Measurements from ENCODE around the gene MEIS2. TPM values are rescaled to one million over a fixed set of nuclear protein-coding genes. Genes with fewer than 3 reads are reported as not detected.

Gene MEIS2
- polyA plus RNA-seq, 2 of the 4 experiments (the other 2 are of a cell fraction): 7.3 to 11.1 TPM

GRCh38 chr15:37019479-37020433 is 80.6 kb downstream of the MEIS2 start:
- FAIRE-seq: no peak

GRCh38 chr15:37017031-37017625 is 83.2 kb downstream of the MEIS2 start:
- FAIRE-seq (no peak), ATAC-seq (no peak), DNase-seq (ENCODE audit: low read depth in 1 of 2, low spot score in 1 of 2) (no peak)
- H3K4me1 ChIP-seq: no peaks in the 10 kb centered on the region
- TF ChIP-seq KDM5A (IDR thresholded peaks at IDR 0.05): no peak
- TF ChIP-seq RARB (CRISPR knock-in tag; IDR thresholded peaks at IDR 0.05): no peak
- no peak for TF ChIP-seq KDM1A (IDR thresholded peaks at IDR 0.05; ENCODE audit: low read depth)
- TF ChIP-seq MAFK (IDR thresholded peaks at IDR 0.05; ENCODE audit: partially characterized antibody): no peak
- no peak for TF ChIP-seq ZNF302 (CRISPR knock-in tag; IDR thresholded peaks at IDR 0.05)
- TF ChIP-seq POLR2A (IDR thresholded peaks at IDR 0.05; ENCODE audit: low read length): no peak
- no peak for TF ChIP-seq FOSB (CRISPR knock-in tag; IDR thresholded peaks at IDR 0.05)
- TF ChIP-seq CHD2 (IDR thresholded peaks at IDR 0.05; ENCODE audit: low read length, partially characterized antibody): no peak
- no peak for TF ChIP-seq NPAS2 (CRISPR knock-in tag; IDR thresholded peaks at IDR 0.05; ENCODE audit: borderline replicate concordance)
- no peak overlapping the region for H3K4me3 ChIP-seq
- no peaks in the 10 kb centered on the region for H3K9me3 ChIP-seq
- ChIA-PET CTCF (no interaction called here), POLR2A (no interaction called here)
- WGBS (ENCODE audit: missing lambda C conversion rate): 93% methylated on average over 11 of the region's 11 CpGs
- H3K27ac ChIP-seq: no peak overlapping the region
- H3K4me2 ChIP-seq: no peak overlapping the region

More at GRCh38 chr15:37019479-37020433, 80.6 kb downstream of the MEIS2 start:
- H3K4me2 ChIP-seq: no peak overlapping the region
- POLR2A ChIA-PET: no interaction called here
- CTCF ChIA-PET: no interaction called here
- no peak overlapping the region for H3K27ac ChIP-seq
- DNase-seq (ENCODE audit: low read depth in 1 of 2, low spot score in 1 of 2) (no peak), ATAC-seq (no peak)
- H3K4me3 ChIP-seq: no peak overlapping the region
- 83% methylated on average over 18 of the region's 18 CpGs for WGBS (ENCODE audit: missing lambda C conversion rate)
- H3K9me3 ChIP-seq: no peaks in the 10 kb centered on the region
- no peak for TF ChIP-seq ZNF302 (CRISPR knock-in tag; IDR thresholded peaks at IDR 0.05)
- TF ChIP-seq HOXA7 (CRISPR knock-in tag; IDR thresholded peaks at IDR 0.05): no peak
- TF ChIP-seq KDM1A (IDR thresholded peaks at IDR 0.05; ENCODE audit: low read depth): no peak
- no peak for TF ChIP-seq ZFP36 (IDR thresholded peaks at IDR 0.05; ENCODE audit: borderline replicate concordance, partially characterized antibody)
- TF ChIP-seq SREBF2 (IDR thresholded peaks at IDR 0.05): no peak
- no peak for TF ChIP-seq ESRRA (IDR thresholded peaks at IDR 0.05; ENCODE audit: borderline replicate concordance, low read length)
- no peak for TF ChIP-seq PBX3 (IDR thresholded peaks at IDR 0.05)
- TF ChIP-seq CBX8 (IDR thresholded peaks at IDR 0.05): no peak
- TF ChIP-seq TP53 (CRISPR knock-in tag; IDR thresholded peaks at IDR 0.05): no peak
- no peak for TF ChIP-seq GATA3 (IDR thresholded peaks at IDR 0.05; ENCODE audit: borderline replicate concordance)
- no peak for TF ChIP-seq NR3C1 (IDR thresholded peaks at IDR 0.05)
- H3K4me1 ChIP-seq: no peaks in the 10 kb centered on the region

- DNase-seq (ENCODE audit: low read depth in 1 of 2, low spot score in 1 of 2) (no peak), ATAC-seq (no peak), FAIRE-seq (no peak)
- H3K4me1 ChIP-seq: no peaks in the 10 kb centered on the region
- TF ChIP-seq CHD2 (IDR thresholded peaks at IDR 0.05; ENCODE audit: low read length, partially characterized antibody) (no peak), RARB (CRISPR knock-in tag; IDR thresholded peaks at IDR 0.05) (no peak), NFE2L2 (conservative IDR thresholded peaks at IDR 0.05; ENCODE audit: low read length) (no peak), MYC (IDR thresholded peaks at IDR 0.05; ENCODE audit: borderline replicate concordance, low read length) (no peak), ELK1 (IDR thresholded peaks at IDR 0.05; ENCODE audit: low read depth, low read length) (no peak), EP300 (IDR thresholded peaks at IDR 0.05) (no peak), TFCP2L1 (CRISPR knock-in tag; IDR thresholded peaks at IDR 0.05) (no peak), TP53 (CRISPR knock-in tag; IDR thresholded peaks at IDR 0.05) (no peak), KDM1A (IDR thresholded peaks at IDR 0.05; ENCODE audit: low read depth) (no peak)
- POLR2A ChIA-PET: no interaction called here
- no peak overlapping the region for H3K4me2 ChIP-seq
- CTCF ChIA-PET: no interaction called here
- WGBS (ENCODE audit: missing lambda C conversion rate): 87% methylated on average over 7 of the region's 7 CpGs
- no peak overlapping the region for H3K4me3 ChIP-seq
- no peaks in the 10 kb centered on the region for H3K9me3 ChIP-seq
- no peak overlapping the region for H3K27ac ChIP-seq
These were observed 84.1 kb downstream of the MEIS2 start for GRCh38 chr15:37016231-37016630.
